Type B pancreatic cell (in vitro differentiated cells): ENCODE results near the gene ZNF341. TPM values are rescaled to one million over a fixed set of nuclear protein-coding genes. Genes with fewer than 3 reads are reported as not detected.

Experiments used
- DNase-seq: peaks from one replicate; pipeline ENCODE4 v3.0.0; 2021; ENCODE audit warnings: mixed read lengths; ENCODE audit not compliant: unreplicated experiment; ENCODE audit errors: extremely low spot score
- H3K27ac Mint-ChIP-seq: 2 replicates; pipeline ENCODE4 v1.8.0; 2021; ENCODE audit warnings: mild to moderate bottlenecking, mixed read lengths
- H3K27me3 Mint-ChIP-seq: 2 replicates; pipeline ENCODE4 v1.8.0; 2021; ENCODE audit warnings: mixed read lengths
- H3K36me3 Mint-ChIP-seq: 2 replicates; pipeline ENCODE4 v1.8.0; 2021; ENCODE audit warnings: mixed read lengths
- H3K4me1 Mint-ChIP-seq: one replicate; pipeline ENCODE4 v1.8.0; 2021; ENCODE audit warnings: mixed read lengths; ENCODE audit not compliant: unreplicated experiment
- H3K4me3 Mint-ChIP-seq: 2 replicates; pipeline ENCODE4 v1.8.0; 2021; ENCODE audit warnings: mild to moderate bottlenecking, mixed read lengths
- H3K9me3 Mint-ChIP-seq: 2 replicates; pipeline ENCODE4 v1.8.0; 2021; ENCODE audit warnings: mixed read lengths
- total RNA-seq: library from RNA; stranded (reverse); gene quantifications from 2 replicates; pipeline ENCODE4 v1.2.1, GENCODE V29; 2021; ENCODE audit warnings: low replicate concordance
- TF ChIP-seq, protein P1 (sequence below): fragments of 200-600 bp; sonication (generic); conservative IDR thresholded peaks from 2 replicates; pipeline ENCODE4 v1.5.0; 2021; ENCODE audit warnings: antibody characterized with exemption, mild to moderate bottlenecking

ZNF341 gene
- total RNA-seq, 1 donor from 2014 or later = 4.6 TPM

DNA sequence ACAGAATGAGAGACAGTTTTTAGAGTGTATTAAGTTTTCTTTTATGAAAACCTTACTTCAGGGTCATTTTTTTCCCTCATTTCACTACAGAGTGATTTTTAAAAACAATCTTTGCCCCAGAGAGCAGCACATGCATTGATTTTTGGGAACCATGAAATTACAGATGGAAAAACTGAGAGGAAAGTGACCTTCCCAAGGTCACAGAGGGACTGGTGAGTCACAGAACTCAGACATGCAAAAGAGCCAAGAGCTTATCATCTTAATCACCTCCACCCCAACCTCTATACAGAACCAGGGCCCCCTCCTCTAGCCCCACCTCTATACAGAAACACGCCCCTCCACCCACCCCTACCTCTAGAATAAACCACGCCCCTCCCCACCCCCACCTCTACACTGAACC, 22.4 kb upstream of the ZNF341 start:
- Mint-ChIP-seq H3K27ac (no peak overlapping the region), H3K4me3 (no peak overlapping the region), H3K9me3 (no peaks in the 10 kb centered on the region), H3K36me3 (no peaks in the 10 kb centered on the region), H3K27me3 (no peaks in the 10 kb centered on the region), H3K4me1 (peaks cover 6% of the 10 kb centered on the region)
- TF ChIP-seq, protein P1, sequence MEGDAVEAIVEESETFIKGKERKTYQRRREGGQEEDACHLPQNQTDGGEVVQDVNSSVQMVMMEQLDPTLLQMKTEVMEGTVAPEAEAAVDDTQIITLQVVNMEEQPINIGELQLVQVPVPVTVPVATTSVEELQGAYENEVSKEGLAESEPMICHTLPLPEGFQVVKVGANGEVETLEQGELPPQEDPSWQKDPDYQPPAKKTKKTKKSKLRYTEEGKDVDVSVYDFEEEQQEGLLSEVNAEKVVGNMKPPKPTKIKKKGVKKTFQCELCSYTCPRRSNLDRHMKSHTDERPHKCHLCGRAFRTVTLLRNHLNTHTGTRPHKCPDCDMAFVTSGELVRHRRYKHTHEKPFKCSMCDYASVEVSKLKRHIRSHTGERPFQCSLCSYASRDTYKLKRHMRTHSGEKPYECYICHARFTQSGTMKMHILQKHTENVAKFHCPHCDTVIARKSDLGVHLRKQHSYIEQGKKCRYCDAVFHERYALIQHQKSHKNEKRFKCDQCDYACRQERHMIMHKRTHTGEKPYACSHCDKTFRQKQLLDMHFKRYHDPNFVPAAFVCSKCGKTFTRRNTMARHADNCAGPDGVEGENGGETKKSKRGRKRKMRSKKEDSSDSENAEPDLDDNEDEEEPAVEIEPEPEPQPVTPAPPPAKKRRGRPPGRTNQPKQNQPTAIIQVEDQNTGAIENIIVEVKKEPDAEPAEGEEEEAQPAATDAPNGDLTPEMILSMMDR = no peak
- DNase-seq = no peak

DNA sequence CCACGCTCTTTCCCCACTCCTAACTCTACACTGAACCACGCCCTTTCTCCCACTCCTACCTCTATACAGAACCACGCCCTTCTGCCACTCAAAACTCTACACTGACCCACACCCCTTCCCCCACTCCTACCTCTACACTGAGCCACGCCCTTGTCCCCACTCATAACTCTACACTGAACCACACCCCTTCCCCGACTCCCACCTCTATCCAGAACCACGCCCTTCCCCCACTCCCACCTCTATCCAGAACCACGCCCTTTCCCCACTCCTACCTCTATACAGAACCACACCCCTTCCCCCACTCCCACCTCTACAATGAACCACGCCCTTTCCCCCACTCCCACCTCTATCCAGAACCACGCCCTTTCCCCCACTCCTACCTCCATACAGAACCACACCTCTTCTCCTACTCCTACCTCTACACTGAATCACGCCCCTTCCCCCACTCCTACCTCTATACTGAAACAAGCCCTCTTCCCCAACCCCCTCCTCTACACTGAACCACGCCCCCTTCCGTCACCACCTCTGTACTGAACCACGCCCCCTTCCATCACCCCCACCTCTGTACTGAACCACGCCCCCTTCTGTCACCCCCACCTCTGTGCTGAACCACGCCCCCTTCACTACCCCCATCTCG, 21.8 kb upstream of the ZNF341 start:
- Mint-ChIP-seq H3K27ac (no peak overlapping the region), H3K4me3 (no peak overlapping the region), H3K27me3 (no peaks in the 10 kb centered on the region), H3K36me3 (no peaks in the 10 kb centered on the region), H3K9me3 (no peaks in the 10 kb centered on the region), H3K4me1 (peaks cover 6% of the 10 kb centered on the region)
- DNase-seq = no peak
- TF ChIP-seq, protein P1 = no peak

DNA sequence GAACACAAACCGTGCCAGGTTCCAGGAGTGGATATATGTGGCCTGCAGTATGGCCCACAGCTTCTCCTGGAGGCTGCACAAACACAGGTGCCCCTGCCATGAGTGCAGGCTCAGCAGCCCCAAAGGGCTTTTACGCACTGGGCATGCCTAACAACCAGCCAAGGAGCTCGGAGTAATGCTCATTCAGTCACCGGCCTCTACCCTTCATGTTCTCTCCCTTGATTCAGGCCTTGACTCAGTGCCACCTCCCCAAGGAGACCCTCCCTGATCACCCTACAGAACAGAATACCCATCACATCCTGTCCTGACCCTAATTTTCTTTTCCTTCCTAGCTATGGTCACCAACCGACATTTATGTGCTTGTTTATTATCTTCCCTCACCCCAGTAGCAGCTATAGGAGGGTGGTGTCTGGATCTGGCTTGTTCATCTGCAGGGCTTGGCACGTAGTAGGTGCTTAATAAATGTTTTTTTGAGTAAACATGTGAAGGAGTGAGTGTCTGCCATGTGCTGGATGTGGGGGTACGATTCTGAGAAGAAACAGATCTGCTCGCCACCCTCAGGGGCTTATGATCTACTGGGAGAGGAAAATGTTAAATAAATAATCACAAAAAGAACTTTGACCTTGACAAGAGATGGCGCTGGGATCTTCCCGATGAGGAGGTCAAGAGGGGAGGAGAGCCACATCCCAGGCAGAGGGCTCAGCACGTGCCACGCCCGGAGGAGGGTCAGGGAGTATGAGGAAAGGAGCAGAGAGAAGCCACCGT, 20.9 kb upstream of the ZNF341 start:
- H3K9me3 Mint-ChIP-seq = no peaks in the 10 kb centered on the region
- H3K4me3 Mint-ChIP-seq = no peak overlapping the region
- DNase-seq = no peak
- no peaks in the 10 kb centered on the region for H3K27me3 Mint-ChIP-seq
- no peak overlapping the region for H3K27ac Mint-ChIP-seq
- H3K36me3 Mint-ChIP-seq = no peaks in the 10 kb centered on the region
- TF ChIP-seq, protein P1 = no peak
- peaks cover 6% of the 10 kb centered on the region for H3K4me1 Mint-ChIP-seq

DNA sequence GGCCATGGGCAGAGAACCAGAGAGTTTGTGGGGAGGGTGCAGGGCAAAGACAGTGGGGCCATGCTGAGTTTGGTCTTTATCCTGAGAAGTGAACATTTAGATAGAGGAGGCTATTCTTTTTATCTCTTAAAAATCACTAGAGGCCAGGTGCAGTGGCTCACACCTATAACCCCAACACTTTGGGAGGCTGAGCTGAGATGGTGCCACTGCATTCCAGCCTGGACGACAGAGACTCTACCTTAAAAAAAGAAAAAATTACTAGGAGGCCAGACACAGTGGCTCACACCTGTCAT, 20.4 kb upstream of the ZNF341 start:
- Mint-ChIP-seq H3K4me1 (peaks cover 6% of the 10 kb centered on the region), H3K36me3 (no peaks in the 10 kb centered on the region), H3K27ac (no peak overlapping the region), H3K4me3 (no peak overlapping the region), H3K27me3 (no peaks in the 10 kb centered on the region), H3K9me3 (no peaks in the 10 kb centered on the region)
- TF ChIP-seq, protein P1 = no peak
- no peak for DNase-seq

- Mint-ChIP-seq H3K27me3 (no peaks in the 10 kb centered on the region), H3K27ac (no peak overlapping the region), H3K36me3 (no peaks in the 10 kb centered on the region), H3K4me3 (no peak overlapping the region), H3K4me1 (peaks cover 6% of the 10 kb centered on the region), H3K9me3 (no peaks in the 10 kb centered on the region)
- TF ChIP-seq, protein P1 = no peak
- DNase-seq = no peak
Measured at GRCh38 chr20:33713865-33714367, 17.9 kb upstream of the ZNF341 start.
